Caki2 (cell line): ENCODE measurements around the gene ATP13A5. TPM values are rescaled to one million over a fixed set of nuclear protein-coding genes. Genes with fewer than 3 reads are reported as not detected.

Source experiments
- DNase-seq: peaks from one replicate; pipeline ENCODE4 v3.0.0-alpha.2; 2015; ENCODE audit warnings: low read depth
- in situ Hi-C: cut with HindIII; loops from 2 replicates; pipeline ENCODE4 v1.10.0; 2016; ENCODE audit warnings: low sequenced_read_pairs, low pct_unique_long_range_greater_than_20kb, mixed read lengths
- total RNA-seq: library from RNA; depleted of rRNA; stranded (reverse); fragments of >200 nt; shearing (Covaris generic); gene quantifications from 2 replicates; pipeline ENCODE4 v1.2.3, GENCODE V29; 2014; ENCODE audit warnings: low replicate concordance

The ATP13A5 gene
- total RNA-seq, 1 experiment from 2014 or later: not detected

- in situ Hi-C loops: no loop called here
- DNase-seq: no peak
Observed at GRCh38 chr3:193348686-193349085, 29.9 kb downstream of the ATP13A5 start.

- in situ Hi-C loops: no loop called here
- no peak for DNase-seq
Observed at GRCh38 chr3:193347521-193348501, 30.7 kb downstream of the ATP13A5 start.

- in situ Hi-C loops: no loop called here
- no peak for DNase-seq
Observed at GRCh38 chr3:193346259-193346658, 32.3 kb downstream of the ATP13A5 start.

- in situ Hi-C loops: no loop called here
- DNase-seq: no peak
Observed at GRCh38 chr3:193345431-193345830, 33.1 kb downstream of the ATP13A5 start.

GRCh38 chr3:193344486-193344885 is 34.1 kb downstream of the ATP13A5 start:
- in situ Hi-C loops: no loop called here
- no peak for DNase-seq

GRCh38 chr3:193343726-193344222 is 34.8 kb downstream of the ATP13A5 start:
- no peak for DNase-seq
- in situ Hi-C loops: no loop called here

- in situ Hi-C loops: no loop called here
- DNase-seq: no peak
Observed at GRCh38 chr3:193342551-193342950, 36.0 kb downstream of the ATP13A5 start.

GRCh38 chr3:193335031-193335430 is 43.5 kb downstream of the ATP13A5 start:
- in situ Hi-C loops: no loop called here
- DNase-seq: no peak

GRCh38 chr3:193333229-193333628 is 45.3 kb downstream of the ATP13A5 start:
- in situ Hi-C loops: no loop called here
- no peak for DNase-seq

GRCh38 chr3:193330555-193331204 is 47.9 kb downstream of the ATP13A5 start:
- in situ Hi-C loops: no loop called here
- DNase-seq: no peak

- peak; percentile 7 for DNase-seq
- in situ Hi-C loops: no loop called here
Observed at GRCh38 chr3:193317682-193318300, 60.8 kb downstream of the ATP13A5 start.

GRCh38 chr3:193314161-193314560 is 64.4 kb downstream of the ATP13A5 start:
- DNase-seq: no peak
- in situ Hi-C loops: no loop called here

GRCh38 chr3:193313061-193313958 is 65.2 kb downstream of the ATP13A5 start:
- in situ Hi-C loops: no loop called here
- no peak for DNase-seq

GRCh38 chr3:193310914-193311723 is 67.4 kb downstream of the ATP13A5 start:
- in situ Hi-C loops: no loop called here
- no peak for DNase-seq

- no peak for DNase-seq
- in situ Hi-C loops: no loop called here
Observed at GRCh38 chr3:193305356-193305755, 73.2 kb downstream of the ATP13A5 start.

GRCh38 chr3:193301433-193301832 is 77.1 kb downstream of the ATP13A5 start:
- peak; percentile 64 for DNase-seq

GRCh38 chr3:193297421-193297820 is 81.1 kb downstream of the ATP13A5 start:
- in situ Hi-C loops: no loop called here
- DNase-seq: peak; percentile 74

More at GRCh38 chr3:193301433-193301832, 77.1 kb downstream of the ATP13A5 start:
- in situ Hi-C loops: no loop called here
